Articular chondrocyte of knee joint (primary cell): ENCODE measurements around the gene IRF9. TPM values are rescaled to one million over a fixed set of nuclear protein-coding genes. Genes with fewer than 3 reads are reported as not detected.

ENCODE experiments used
- small RNA-seq: library from RNA; depleted of rRNA; stranded (forward); fragments of <200 nt; gene quantifications from one replicate; pipeline ENCODE3, GENCODE V24; 2012
- total RNA-seq: library from RNA; depleted of rRNA; stranded (reverse); fragments of >200 nt; gene quantifications from 2 replicates; pipeline ENCODE4 v1.2.3, GENCODE V29; 2012

The IRF9 gene
- total RNA-seq, 1 donor = 76.1 TPM

Small RNA genes lying within 50 kb of the gene (small RNA-seq; reads per million reads assigned to genes)
- not detected for gene AL136295.4
- not detected for gene CHMP4A
- not detected for gene IPO4
- gene IRF9 = not detected
- gene MDP1 = not detected
- gene RNA5SP383 = not detected

Other genes with a start within 250 kb of the IRF9 start
- gene DHRS4, start 207.5 kb upstream of the IRF9 start, total RNA-seq = 26.1 and 32.0 TPM in 2 replicates
- 9.3 and 12.0 TPM in 2 replicates for gene DHRS4L2, start 172.3 kb upstream of the IRF9 start, total RNA-seq
- gene CARMIL3, start 109.3 kb upstream of the IRF9 start, total RNA-seq = 0.22 and 0.52 TPM in 2 replicates
- gene CPNE6, start 89.7 kb upstream of the IRF9 start, total RNA-seq = under 0.01 TPM in 1 of 2 replicates, not detected in the other
- gene PCK2, start 67.0 kb upstream of the IRF9 start, total RNA-seq = 26.2 and 33.6 TPM in 2 replicates
- 53.7 and 56.6 TPM in 2 replicates for gene DCAF11, start 46.5 kb upstream of the IRF9 start, total RNA-seq
- 0.76 and 1.4 TPM in 2 replicates for gene NRL, start 46.3 kb upstream of the IRF9 start, total RNA-seq
- 0.26 and 0.32 TPM in 2 replicates for gene FITM1, start 30.6 kb upstream of the IRF9 start, total RNA-seq
- gene PSME1, start 25.1 kb upstream of the IRF9 start, total RNA-seq = 104 and 119 TPM in 2 replicates
- gene EMC9, start 19.7 kb upstream of the IRF9 start, total RNA-seq = 9.5 and 11.9 TPM in 2 replicates
- 73.3 and 80.2 TPM in 2 replicates for gene PSME2, start 14.7 kb upstream of the IRF9 start, total RNA-seq
- 28.9 and 37.8 TPM in 2 replicates for gene RNF31, start 13.8 kb upstream of the IRF9 start, total RNA-seq
- gene REC8, start 10.8 kb downstream of the IRF9 start, total RNA-seq = 1.3 and 1.8 TPM in 2 replicates
- gene IPO4, start 27.6 kb downstream of the IRF9 start, total RNA-seq = 33.1 and 35.9 TPM in 2 replicates
- 71.9 and 83.6 TPM in 2 replicates for gene TM9SF1, start 34.2 kb downstream of the IRF9 start, total RNA-seq
- 0.13 and 0.43 TPM in 2 replicates for gene TSSK4, start 44.4 kb downstream of the IRF9 start, total RNA-seq
- gene CHMP4A, start 52.2 kb downstream of the IRF9 start, total RNA-seq = 35.3 and 35.8 TPM in 2 replicates
- gene MDP1, start 54.8 kb downstream of the IRF9 start, total RNA-seq = 18.8 and 21.6 TPM in 2 replicates
- gene NEDD8, start 71.1 kb downstream of the IRF9 start, total RNA-seq = 104 and 115 TPM in 2 replicates
- gene GMPR2, start 71.7 kb downstream of the IRF9 start, total RNA-seq = 80.2 and 87.7 TPM in 2 replicates
- gene TINF2, start 81.4 kb downstream of the IRF9 start, total RNA-seq = 44.1 and 50.3 TPM in 2 replicates
- 1.1 and 1.6 TPM in 2 replicates for gene TGM1, start 101.9 kb downstream of the IRF9 start, total RNA-seq
- gene RABGGTA, start 110.3 kb downstream of the IRF9 start, total RNA-seq = 14.9 and 17.9 TPM in 2 replicates
- 11.9 and 12.6 TPM in 2 replicates for gene DHRS1, start 138.5 kb downstream of the IRF9 start, total RNA-seq
- 15.8 and 17.8 TPM in 2 replicates for gene NOP9, start 138.6 kb downstream of the IRF9 start, total RNA-seq
- 6.4 and 7.2 TPM in 2 replicates for gene CIDEB, start 146.7 kb downstream of the IRF9 start, total RNA-seq
- gene LTB4R2, start 148.9 kb downstream of the IRF9 start, total RNA-seq = 3.5 and 5.5 TPM in 2 replicates
- 1.9 and 2.4 TPM in 2 replicates for gene LTB4R, start 150.2 kb downstream of the IRF9 start, total RNA-seq
- gene ADCY4, start 173.8 kb downstream of the IRF9 start, total RNA-seq = 99.4 and 106 TPM in 2 replicates
- 180 and 256 TPM in 2 replicates for gene RIPK3, start 178.7 kb downstream of the IRF9 start, total RNA-seq
- gene NFATC4, start 206.9 kb downstream of the IRF9 start, total RNA-seq = 202 and 302 TPM in 2 replicates
- gene NYNRIN, start 237.7 kb downstream of the IRF9 start, total RNA-seq = 14.0 and 14.4 TPM in 2 replicates